Posterior vena cava (tissue), 2 donors: Measurements from ENCODE around the gene MYRFL. TPM values are rescaled to one million over a fixed set of nuclear protein-coding genes. Genes with fewer than 3 reads are reported as not detected.

Experiments
- DNase-seq: peaks from one replicate; pipeline ENCODE4 v3.0.0-alpha.2; 2020; ENCODE audit warnings: low spot score
- intact Hi-C, 2 donors: fragments of 100-400 bp; cut with DNase I; formaldehyde crosslinking; loops; one replicate each; pipeline versions ENCODE4 v1.14.1 to v1.14.2; 2022 to 2023
- total RNA-seq, 2 donors: library from RNA; stranded (reverse); fragmentation: NEBNext Ultra II Directional; extraction: Animal tissue kit (Norgen Biotek cat#: 25700); gene quantifications; one replicate each; pipeline ENCODE4 v1.2.1, GENCODE V29; 2021
- donor health status: DM: yes; HTN: yes; CAD: no.
- donor health status: DM: yes; HTN: yes; CAD: no.

The MYRFL gene
- total RNA-seq, 2 donors from 2014 or later, result 0.23 TPM; not detected in 1

DNA sequence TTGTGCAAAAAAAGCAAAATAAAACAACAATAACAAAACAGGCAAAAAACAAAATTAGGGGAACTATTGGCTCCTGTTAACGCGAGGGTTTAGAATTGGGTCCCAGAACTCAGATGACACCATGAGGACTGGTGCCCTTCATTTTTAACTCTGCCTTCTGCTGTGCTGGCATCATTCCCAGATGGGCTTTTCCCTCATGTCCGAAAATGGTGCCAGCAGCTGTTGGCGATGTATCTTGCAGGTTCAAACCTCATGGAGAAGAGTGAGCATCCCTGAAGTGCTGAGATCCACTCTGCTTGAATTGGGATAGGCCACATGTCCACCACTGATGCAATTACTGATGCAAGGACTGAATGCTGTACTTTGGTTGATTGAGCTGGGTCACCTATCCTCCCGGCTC lies 61.1 kb downstream of the MYRFL start:
- no peak for DNase-seq

DNA sequence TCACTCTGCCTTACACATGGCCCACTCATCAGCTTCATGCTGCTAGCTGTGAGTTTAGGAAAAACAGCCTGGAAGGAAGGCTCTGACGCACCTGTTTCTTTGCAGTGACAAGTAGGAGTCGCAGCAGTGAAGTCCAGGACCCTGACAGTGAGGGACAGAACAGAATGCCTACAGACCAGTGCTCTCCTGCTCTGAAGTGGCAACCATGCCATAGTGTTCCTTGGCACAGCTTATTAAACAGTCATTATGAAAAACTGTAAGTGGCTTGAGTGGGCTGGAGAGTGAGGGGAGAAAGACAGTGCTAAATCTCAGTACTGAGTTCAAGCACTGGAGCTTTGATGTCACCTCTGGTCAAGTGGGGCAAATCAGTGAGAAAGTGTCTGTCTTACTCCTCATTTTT lies 61.7 kb downstream of the MYRFL start:
- intact Hi-C loops, result loop anchor here in 1 of 2 donors (10.0 kb wide), 1 partner anchor 828 kb away; no protein-coding TSS in a partner anchor
- DNase-seq, result no peak

More for the DNA sequence above, 61.1 kb downstream of the MYRFL start:
- intact Hi-C loops, result loop anchor here in 1 of 2 donors (10.0 kb wide), 1 partner anchor 829 kb away; no protein-coding TSS in a partner anchor

DNA sequence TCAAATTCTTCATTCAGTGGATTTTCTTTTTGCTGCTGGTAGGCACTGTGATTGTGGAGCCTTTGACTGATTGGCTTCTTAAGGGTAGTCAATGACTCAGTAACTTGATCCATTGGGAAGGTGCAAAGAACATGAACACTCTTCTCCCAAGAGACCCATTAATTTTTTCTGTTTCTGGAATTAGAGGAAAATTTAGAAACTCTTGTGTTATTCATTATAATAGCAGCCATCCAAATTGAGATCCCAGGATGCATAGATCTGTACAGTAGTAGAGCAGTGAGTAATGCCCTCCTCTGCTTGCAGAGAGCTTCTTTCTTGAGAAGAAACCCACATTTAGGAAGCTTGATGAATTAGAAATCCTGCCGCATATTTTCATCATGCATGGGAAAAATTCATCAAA lies 63.9 kb downstream of the MYRFL start:
- no peak for DNase-seq
- intact Hi-C loops, result loop anchor here in 1 of 2 donors (10.0 kb wide), 1 partner anchor 826 kb away; no protein-coding TSS in a partner anchor

DNA sequence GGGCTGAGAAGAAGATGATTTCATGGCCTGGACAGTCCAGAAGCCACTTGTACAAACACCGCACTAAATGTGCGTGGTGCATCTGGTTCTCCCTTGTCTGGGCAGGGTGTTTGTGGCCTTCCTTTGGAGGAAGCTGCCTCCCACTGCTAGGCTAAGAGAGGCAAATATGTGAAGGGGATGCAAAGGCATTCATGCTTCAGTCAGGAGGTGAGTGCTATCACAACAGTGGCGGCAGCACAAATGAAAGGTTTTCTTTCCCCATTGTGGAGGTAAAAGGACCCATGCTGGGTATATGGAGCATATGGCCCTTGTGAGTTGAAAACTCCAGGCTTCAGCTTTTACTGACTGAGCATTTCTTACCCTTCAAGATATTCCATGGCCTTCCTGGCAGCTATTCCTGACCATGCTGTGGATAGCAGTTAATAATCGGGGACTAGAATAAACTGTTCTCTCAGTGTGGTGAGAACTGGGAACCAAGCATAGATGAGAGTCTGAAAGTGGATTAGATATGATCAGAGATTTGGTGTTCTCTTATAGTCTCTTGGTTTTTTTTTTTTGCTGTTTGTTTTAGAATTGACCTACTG lies 69.9 kb downstream of the MYRFL start:
- no peak for DNase-seq
- intact Hi-C loops, result loop anchor here in 1 of 2 donors (5.0 kb wide), 1 partner anchor 687 kb away; no protein-coding TSS in a partner anchor

DNA sequence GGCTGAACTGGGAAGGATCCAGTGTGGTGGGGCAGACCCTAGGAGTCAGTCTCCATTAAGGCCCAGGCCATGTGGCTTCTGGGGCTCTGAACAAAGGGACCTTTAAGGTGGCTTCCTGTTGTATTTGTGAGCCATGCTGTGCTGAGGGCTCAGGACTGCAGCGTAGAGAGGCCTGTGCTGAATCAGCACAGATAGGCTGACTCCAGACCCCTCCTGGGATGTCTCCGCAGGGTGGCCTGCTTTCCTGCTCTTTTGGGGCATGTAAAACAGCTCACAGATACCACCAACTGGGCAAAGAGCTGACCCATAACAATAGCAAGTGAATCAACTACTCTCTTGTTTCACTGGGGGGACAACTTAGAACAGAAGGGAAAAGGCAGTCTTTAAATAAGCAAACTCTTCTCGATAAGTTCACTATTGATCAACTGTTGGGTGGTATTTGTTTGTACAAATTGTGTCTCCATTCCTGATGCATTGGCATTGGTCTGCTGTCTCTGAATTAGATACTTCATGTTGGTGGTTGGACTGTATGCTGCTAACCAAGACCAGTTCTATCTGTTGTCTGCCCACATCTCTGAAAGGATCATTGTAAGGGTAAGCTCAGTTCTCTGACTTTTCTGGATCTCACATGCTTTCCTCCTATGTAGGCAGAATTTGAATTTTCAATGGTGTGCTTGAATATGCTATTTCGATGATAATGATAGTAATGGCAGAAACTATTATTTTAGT lies 71.8 kb downstream of the MYRFL start:
- intact Hi-C loops, result loop anchor here in 1 of 2 donors (5.0 kb wide), 1 partner anchor 685 kb away; no protein-coding TSS in a partner anchor
- no peak for DNase-seq

DNA sequence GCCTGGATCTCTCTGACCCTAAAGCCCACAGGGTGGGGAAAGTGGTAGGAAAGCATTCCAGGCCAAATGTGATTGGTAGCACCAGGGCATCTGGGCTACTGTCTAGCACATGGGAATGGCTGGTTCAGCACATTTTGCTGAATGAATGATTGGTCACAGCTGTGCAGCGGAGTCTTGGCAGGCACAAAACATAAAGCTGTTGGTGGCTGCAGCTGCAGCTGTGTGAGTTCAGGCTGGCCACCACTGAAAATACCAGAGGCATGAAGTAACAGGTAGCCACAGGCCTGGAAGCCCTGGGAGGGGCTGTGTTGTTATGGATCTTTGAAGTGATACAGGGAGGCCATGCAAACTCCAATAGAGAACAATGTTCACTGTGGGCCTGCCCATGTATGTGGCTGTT lies 72.7 kb downstream of the MYRFL start:
- DNase-seq, result no peak
- intact Hi-C loops, result loop anchor here in 1 of 2 donors (5.0 kb wide), 1 partner anchor 685 kb away; no protein-coding TSS in a partner anchor

DNA sequence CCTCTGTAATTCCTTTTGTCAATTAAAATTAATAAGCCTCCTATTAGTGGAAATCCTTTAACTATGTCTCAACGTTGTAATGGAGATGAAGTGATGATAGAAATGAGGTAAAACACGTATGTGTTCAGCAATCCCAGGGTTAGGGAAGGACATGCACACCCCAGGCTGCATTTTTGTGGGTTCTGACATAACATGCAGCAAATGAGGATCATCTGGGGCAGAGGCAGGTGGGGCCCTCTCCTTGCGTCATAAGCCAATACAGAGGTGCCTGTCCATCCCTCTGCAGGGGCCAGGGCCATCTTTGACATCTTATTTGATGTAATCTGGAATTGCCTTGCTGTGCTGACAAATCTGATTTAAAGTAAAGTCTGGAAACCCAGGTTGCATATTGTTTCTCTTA lies 73.2 kb downstream of the MYRFL start:
- DNase-seq, result no peak
- intact Hi-C loops, result loop anchor here in 1 of 2 donors (5.0 kb wide), 1 partner anchor 684 kb away; no protein-coding TSS in a partner anchor

DNA sequence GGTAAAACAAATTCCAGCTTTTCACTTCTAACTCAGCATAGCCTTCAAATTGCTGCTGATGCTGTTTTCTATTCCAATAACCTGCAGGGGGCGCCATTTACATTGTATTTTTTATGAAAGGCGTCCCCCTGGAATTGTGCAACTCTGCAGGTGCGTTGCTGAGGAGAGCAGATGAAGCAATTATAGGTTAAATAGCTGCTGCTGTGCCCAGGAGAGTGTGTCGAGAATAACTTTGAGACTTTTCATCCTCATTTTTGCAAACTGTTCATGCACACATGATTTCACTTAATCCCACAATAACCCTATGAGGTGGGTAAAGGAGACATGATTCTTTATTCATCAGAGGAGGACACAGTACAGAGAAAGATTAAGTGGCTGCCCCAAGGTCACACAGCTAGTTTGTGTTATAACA lies 75.7 kb downstream of the MYRFL start:
- DNase-seq, result no peak
- intact Hi-C loops, result loop anchor here in 1 of 2 donors (5.0 kb wide), 1 partner anchor 677 kb away; no protein-coding TSS in a partner anchor

DNA sequence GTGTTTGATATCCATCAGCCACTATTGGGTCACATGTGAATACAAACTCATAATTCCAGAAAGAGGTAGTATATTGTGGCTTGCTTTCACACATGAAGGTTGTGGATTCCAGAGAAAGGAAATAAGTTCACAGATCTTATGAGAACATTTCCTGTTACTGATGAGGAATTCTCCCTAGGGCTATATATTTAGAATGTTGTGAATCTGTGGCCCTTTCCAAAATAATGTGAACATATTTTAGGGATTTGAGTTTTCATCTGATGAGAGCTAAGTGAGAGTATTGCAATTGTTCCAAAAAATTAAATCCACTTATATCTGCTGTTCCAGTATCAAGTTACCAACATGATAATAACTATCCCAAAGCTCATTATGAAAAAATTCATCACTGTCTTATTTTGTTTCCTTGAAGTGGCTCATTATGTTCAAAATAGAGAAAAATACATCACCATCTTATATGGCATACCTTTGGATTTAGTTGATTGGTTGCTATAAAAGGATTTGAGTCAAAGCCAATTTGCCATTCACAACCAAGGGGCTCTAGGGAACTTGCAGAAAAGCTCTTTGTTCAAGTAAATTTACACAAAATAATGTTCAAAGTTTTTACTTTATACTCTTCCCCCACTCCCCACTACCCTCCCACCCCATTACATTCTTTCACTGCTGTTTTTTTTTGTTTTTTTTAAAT lies 76.3 kb downstream of the MYRFL start:
- no peak for DNase-seq

DNA sequence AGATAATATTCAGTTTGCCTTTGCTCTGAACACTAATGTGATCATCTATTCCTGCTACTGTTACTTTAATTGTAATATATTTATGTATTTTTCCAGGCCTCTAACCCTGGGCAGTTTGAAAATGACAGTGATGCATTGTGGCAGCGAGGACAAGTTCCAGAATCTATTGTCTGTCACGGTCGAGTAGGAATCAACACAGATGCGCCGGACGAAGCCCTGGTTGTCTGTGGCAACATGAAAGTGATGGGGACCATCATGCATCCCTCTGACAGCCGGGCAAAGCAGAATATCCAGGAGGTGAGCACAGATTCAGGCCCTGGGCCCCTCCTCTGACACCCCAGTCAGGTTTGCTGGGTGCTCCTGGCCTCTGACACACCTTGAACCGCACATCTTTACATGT lies 78.5 kb downstream of the MYRFL start:
- intact Hi-C loops, result loop anchor here in 1 of 2 donors (5.0 kb wide), 1 partner anchor 674 kb away; no protein-coding TSS in a partner anchor
- no peak for DNase-seq

More for the DNA sequence above, 76.3 kb downstream of the MYRFL start:
- intact Hi-C loops, result loop anchor here in 1 of 2 donors (5.0 kb wide), 1 partner anchor 676 kb away; no protein-coding TSS in a partner anchor

DNA sequence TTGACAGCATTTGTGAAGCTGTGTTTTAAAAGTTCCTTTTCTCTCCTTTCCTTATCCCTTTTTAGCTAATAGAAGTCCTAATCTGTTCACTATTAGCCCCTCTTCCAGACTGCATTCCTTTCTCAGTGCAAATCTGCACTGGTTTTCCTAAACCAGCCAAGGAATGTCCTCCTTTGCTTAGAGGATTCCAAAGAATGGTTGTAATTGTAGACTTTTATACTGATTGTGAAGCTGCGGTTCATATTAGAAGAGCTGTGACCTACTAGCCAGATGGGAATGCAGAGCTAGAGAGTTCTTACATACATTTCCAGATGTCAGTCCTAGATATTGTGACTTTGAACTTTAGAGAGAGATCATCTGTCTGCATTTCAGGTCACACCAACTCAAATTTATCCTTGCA lies 79.8 kb downstream of the MYRFL start:
- intact Hi-C loops, result loop anchor here in 1 of 2 donors (5.0 kb wide), 1 partner anchor 673 kb away; no protein-coding TSS in a partner anchor
- DNase-seq, result no peak

DNA sequence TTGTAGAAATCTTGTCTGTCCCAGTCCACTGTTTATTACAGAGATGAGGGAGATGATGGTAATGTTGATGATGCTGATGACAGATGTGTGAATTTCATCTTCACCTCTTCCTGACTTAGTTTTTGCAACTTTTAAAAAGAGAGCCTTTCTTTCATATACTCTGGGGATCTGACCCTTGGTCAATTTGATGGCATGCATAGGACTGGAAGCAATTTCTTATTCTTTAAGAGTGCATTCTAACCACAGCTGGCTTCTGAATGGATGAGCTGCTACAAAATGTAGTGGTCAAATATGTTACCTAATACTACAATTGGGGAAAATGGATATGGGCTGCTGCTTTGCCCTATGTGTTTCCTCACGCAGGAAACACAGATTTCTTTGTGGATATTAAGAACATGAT lies 80.8 kb downstream of the MYRFL start:
- intact Hi-C loops, result no loop called here
- DNase-seq, result no peak

DNA sequence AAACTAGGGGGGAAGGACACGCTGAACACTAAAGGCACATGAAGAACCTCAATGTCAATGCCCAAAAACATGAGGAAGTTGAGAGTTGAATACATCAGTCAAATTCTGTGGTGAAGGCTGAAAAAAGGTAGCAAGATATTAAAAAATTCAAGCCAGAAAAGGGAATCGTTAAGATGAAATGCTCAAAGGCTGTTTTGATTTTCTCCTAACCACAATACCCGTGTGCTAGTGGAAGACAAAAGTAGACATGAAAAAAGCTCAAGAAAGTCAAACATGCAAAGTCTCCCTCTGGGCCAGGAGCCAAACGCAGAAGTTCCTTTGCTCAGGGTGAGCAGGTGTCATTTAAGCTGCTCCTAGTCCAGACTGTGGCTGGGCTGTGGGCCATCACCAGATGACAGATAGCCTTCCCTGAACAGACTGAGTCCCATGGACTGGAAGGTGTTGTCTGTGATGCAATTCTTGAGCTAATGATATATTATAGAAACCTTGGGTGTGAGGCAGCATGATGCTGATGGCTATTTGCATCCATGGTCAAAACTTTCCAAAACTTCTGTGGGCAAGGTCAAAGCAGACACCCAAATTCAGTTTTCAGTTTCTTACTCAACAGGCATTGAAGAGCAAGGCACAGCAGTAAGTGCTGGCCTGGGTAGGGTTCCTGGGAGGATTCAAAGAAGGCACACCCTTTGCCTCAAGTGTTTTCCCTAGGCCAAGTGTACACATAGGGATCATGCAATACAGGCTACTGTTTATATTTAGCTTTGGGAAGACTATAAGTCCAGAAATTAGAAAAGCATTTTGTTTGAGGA lies 81.6 kb downstream of the MYRFL start:
- intact Hi-C loops, result no loop called here
- DNase-seq, result no peak

DNA sequence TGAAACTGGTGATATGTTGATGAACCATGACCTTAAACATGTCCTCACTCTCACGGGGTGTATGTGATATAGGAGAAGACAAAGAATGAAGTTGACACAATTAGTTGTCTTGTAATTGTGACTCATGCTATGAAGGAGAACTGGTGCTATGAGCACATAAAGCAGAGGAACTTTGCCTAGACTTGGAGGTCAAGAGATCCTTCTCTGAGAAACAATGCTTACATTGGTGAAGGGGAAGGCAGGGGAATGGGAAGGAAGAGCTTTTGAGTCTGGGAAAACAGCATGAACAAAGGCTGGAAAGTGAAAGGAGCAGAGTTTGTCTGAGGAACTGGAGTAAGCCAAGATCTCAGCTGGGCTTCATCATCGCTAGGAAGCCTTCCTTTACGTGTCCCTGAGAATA lies 83.2 kb downstream of the MYRFL start:
- DNase-seq, result no peak
- intact Hi-C loops, result no loop called here

DNA sequence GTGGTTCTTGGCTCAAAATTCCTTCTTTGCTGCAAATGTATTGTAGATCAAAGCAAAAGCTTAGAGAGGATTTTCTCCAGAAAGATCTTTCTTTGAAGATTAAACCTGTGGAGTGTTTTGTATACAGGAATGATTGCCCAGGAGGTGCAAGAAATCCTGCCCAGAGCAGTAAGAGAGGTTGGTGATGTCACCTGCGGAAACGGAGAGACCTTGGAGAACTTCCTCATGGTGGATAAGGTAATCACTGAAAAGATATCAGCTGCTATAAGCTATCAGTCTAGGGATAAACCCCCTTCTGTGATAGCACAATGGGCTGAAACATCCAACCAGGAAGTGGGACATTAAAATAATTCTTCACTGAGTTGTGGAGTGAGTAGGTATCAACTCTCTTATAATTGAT lies 85.7 kb downstream of the MYRFL start:
- intact Hi-C loops, result no loop called here
- no peak for DNase-seq

DNA sequence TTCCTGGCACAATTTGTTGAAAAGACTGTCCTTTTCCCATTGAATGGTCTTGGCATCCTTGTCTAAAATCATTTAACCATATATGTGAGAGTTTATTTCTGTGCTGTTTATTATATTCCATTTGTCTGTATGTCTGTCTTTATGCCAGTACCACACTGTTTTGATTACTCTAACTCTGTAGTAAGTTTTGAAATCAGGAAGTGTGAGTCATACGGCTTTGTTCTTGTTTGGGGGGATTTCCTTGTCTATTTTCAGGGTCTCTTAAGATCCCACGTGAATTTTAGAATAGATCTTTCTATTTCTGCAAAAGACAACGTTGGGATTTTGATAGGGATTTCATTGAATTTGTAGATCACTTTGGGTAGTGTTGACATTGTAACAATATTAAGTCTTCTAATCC lies 88.5 kb downstream of the MYRFL start:
- no peak for DNase-seq

DNA sequence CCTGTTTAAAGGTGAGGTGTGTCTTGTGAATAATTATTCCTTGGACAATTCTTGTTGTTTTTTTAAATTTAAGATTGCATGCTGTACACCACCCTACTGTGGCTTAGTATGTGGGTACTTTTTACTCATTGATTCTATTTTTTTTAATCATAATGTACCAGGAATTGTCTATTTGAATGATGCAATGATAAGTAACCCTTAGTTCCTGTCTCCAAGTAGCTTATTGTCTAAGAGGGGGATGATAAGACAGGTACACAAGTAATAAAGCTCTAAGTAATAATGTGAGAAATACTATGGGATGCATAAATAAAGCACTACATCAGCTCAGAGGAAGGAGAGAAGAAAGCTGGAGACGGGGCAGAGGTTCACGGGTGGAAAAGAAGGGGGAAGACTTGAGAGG lies 90.9 kb downstream of the MYRFL start:
- intact Hi-C loops, result no loop called here
- DNase-seq, result no peak

More for the DNA sequence above, 88.5 kb downstream of the MYRFL start:
- intact Hi-C loops, result no loop called here

DNA sequence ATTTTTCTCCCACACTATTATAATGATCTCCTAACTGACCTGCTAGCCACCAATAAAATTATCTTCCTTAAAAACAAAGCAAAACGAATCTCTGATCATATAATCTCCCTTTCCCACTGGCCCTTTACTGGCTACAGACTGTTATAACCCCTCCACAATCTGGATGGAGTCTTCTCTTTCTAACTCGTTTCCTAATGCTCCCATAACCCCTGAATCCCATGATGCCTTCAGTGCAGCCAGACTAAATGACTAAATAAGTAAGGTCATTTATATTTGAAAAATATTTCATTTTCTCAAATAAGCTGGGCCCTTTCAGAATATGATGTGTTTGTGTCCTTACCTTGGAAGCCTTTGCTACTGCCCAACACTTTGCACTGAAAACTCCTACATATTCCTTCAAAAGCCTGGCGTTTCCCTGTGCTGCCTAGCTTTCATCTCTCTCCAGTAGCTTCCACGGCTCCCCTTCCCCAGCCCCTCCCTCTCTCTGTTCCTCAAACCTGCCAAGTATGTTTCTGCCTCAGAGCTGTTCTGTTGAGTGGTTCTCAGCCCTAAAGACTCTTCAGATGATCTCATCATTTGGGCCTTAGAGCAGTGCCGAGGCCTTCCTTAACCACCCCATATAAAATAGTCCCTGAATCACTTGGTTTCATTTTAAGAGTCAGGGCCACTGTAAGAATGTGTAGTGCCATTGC lies 91.7 kb downstream of the MYRFL start:
- intact Hi-C loops, result no loop called here

More for the DNA sequence above, 91.7 kb downstream of the MYRFL start:
- no peak for DNase-seq
